GM19468 (cell line): Measurements from ENCODE around the gene NUP160.
"Not testable (repeated sequence)": the region's sequence is repeated elsewhere in the genome, so short reads cannot be mapped to it uniquely, and the experiment has no call there.

Experiments used
- ATAC-seq: cut with Tn5 transposase; IDR thresholded peaks from one replicate; pipeline ENCODE4 v1.9.1; 2021; ENCODE audit warnings: mild to moderate bottlenecking, moderate library complexity, moderate number of reproducible peaks; ENCODE audit not compliant: unreplicated experiment; ENCODE audit errors: extremely low read depth

Gene NUP160

GRCh38 chr11:47819743-47820142 lies 28.4 kb downstream of the NUP160 start:
- ATAC-seq = no peak

- no peak for ATAC-seq
These were observed 47.4 kb downstream of the NUP160 start for GRCh38 chr11:47800759-47801158.

GRCh38 chr11:47797633-47798032 lies 50.5 kb downstream of the NUP160 start:
- ATAC-seq = no peak

GRCh38 chr11:47791774-47792430 lies 56.2 kb downstream of the NUP160 start:
- ATAC-seq = no peak

GRCh38 chr11:47790017-47790416 lies 58.1 kb downstream of the NUP160 start:
- ATAC-seq = not testable (repeated sequence)

GRCh38 chr11:47788181-47788580 lies 60.0 kb downstream of the NUP160 start:
- ATAC-seq = no peak

DNA sequence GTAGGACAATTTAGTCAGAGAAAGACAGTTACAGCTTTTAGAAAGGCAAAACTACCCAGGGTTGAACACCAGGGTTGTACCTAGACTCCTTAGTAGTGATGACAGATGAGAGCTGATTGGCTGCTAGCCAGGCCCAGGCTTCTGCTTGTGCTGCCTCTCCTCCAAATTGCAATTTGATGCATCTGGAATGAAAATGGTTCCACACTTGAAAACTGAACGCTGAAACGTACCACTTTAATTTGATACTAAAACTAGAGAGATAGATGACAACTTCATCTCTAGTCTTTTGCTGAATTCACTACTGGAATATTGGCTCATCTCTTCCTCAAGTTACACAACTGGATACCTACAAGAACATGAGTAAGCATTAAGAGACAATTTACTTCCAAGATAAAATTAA lies 61.8 kb downstream of the NUP160 start:
- ATAC-seq = no peak

DNA sequence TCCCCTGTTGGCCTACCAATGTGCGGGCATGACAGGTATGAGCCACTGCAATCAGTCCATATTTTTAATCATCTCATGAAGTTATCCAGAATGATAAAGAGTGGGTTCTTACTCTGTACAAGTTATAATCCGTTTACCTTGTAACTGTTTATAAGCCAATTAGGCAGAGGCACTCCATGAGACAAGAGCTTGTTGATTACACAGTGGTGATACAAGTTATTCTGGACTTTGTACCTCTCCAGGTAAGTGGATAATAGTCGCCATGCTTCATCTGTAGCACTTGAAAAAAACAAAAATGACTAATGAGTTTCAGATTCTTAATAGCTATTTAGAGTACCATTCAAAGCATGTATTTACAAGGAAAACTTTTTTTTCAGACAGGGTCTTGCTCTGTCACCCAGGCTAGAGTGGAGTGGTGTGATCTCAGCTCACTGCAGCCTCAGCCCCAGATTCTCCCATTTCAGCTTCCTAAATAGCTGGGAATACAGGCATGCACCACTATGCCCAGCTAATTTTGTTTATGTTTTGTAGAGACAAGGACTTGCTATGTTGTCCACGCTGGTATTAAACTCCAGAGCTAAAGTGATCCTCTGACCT lies 63.3 kb downstream of the NUP160 start:
- no peak for ATAC-seq

GRCh38 chr11:47783087-47783610 lies 65.0 kb downstream of the NUP160 start:
- no peak for ATAC-seq

DNA sequence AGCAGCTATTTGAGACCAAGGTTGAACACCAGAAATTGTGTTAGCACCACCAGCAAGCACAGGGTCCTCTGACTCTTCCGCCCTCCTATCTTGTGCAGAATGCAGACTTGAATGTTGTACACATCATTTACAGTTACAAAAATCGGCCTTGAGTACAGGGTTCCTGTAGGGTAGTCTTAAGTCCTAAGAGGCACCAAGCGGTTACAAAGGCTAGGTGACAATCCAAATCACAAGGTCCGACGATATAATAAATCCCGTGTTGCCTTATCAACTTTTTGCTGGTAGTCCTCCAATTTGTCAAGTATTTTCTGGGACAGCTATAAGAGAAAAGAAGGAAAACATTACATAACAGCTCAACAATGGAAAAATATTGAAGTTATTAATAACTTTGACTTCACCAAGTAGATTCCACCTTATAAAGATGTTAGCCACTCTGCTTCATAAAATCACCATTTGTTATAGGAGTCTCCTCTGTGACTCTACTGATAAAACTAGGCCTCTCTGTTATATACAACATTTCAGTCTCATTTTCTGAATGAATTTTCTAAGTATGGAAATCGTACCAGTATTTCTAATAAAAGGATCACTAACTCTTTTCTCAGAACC lies 69.2 kb downstream of the NUP160 start:
- no peak for ATAC-seq

DNA sequence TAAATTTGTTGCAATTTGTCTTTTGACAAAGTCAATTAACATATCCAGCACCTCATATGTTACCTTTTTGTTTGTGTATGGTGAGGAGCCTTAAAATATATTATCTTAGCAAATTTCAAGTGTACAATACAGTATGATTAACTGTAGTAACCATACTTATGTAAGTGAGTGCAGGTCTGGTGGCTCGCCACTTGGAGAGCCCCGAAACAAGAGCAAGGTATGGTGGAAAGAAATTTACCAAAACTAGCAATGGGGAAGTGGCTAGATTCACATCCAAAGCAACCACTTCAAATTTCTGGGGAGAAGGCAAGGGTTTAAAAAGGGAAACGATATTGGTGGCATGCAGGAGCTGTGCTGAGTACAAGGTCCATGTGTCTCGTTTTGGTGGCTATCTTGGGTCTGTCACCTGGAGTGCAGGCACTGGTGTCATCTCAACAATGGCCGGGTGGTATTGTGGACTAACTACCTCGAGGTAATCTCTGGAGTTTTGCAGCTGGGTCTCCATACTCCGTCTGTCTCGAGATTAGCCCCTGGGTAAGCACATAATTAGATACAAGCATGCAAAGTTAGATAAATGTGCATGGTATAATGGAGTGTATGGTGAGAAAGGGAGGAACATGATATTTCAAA lies 72.8 kb downstream of the NUP160 start:
- no peak for ATAC-seq

GRCh38 chr11:47773882-47774281 lies 74.3 kb downstream of the NUP160 start:
- no peak for ATAC-seq

GRCh38 chr11:47769556-47769955 lies 78.6 kb downstream of the NUP160 start:
- not testable (repeated sequence) for ATAC-seq

DNA sequence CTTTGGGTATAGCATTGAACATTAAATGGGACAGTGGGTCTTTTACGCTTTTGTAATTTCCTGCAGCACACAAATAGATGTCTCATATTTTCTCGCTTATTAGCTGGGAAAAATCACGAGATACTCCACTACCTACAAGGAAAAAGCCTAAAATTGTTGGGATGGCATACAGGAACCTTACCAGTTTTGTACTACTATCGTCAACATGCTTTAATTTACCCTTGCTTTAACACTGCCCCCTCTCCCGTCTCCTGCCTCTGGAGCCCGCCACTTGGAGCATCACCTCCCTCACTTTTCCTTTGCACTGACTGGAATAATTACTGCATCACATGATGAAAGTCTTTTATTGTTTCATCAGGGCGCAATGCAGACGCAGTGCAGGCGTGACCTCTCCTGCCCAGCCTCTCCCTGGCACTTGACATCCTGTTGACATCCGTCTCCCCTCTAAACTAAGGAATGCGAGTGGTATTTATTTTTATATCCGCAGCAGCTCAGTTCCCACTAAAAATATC lies 80.0 kb downstream of the NUP160 start:
- no peak for ATAC-seq

DNA sequence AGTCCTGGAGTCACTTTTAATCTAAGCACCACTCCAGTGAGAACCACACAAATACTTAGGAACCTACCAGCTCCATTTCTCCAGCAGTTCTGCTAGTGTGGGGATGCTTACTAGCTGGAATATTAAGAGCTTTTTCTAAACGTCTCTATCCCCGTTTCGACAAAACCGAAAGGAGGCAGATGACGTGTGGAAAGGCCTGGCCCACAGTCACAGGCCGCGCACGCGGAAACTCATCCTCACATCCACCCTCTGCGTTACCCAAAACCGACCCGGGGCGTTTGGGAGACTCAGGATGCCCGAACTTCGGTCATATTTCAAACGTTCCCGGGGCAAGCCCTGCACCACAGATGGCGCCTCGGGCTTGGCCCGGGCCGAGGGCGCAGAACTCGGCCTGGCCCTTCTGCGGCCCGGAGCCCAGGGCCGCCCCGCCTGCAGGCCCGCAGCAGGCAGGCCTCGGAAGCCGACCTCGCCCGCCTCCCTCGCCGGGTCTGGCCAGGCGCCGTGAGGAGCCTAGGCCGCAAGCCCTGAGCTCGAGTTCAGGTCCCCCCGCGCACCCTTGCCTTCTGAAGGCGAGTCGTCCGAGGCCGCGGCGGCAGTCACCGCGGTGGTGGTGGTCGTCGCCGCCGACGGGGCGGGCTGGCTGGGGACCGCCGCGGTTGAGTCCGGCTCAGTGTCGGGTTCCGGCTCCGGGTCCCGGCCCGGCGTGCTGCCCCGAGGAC lies 81.5 kb downstream of the NUP160 start:
- ATAC-seq = peak; percentile 3

- no peak for ATAC-seq
These were observed 83.1 kb downstream of the NUP160 start for GRCh38 chr11:47765086-47765485.

DNA sequence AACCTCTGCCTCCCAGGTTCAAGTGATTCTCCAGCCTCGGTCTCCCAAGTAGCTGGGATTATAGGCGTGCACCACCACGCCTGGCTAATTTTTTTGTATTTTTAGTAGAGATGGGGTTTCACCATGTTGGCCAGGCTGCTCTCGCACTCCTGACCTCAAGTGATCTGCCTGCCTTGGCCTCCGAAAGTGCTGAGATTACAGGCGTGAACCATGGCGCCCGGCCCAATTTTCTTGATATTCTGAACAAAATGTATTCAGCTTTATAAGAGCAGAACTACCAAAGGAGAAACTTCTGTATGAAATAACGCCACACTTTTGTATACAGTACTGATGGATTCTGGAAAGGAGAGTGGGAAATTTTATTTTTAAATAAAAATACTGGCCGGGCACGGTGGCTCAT lies 88.9 kb downstream of the NUP160 start:
- ATAC-seq = not testable (repeated sequence)

DNA sequence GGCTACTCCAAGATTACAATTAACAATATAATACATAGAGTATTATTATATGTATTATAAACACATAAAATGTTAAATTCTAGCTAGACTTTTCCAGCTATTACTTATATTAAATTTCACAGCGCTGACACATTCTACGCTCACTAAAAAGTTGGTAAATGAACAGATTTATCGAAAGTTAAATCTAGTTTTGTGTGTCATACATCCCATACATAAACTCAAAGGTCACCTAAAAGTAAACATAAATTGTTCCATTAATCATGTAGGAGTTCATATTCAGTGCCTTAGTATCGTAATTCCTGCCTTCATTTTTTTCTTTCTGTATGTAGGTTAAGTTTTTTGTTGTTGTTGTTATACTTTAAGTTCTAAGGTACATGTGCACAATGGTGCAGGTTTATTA lies 91.9 kb downstream of the NUP160 start:
- ATAC-seq = no peak

DNA sequence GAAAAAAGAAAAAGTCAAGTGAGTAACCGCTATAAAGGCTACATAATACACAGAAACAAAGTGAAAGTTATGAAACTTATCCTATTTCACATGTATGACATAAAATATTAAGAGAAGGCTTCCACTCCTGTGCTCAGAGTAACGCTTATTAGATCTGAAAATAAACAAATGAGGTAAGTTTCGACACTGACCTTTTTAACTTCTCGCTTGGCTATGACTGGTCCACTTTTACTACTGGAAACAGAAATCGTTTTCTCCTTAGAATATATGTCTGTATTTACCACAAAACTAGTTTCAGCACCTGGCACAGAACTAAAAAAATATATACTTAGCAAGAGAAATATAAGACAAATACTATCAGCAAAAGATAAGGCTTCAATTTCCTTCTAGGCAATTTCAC lies 97.4 kb downstream of the NUP160 start:
- no peak for ATAC-seq

DNA sequence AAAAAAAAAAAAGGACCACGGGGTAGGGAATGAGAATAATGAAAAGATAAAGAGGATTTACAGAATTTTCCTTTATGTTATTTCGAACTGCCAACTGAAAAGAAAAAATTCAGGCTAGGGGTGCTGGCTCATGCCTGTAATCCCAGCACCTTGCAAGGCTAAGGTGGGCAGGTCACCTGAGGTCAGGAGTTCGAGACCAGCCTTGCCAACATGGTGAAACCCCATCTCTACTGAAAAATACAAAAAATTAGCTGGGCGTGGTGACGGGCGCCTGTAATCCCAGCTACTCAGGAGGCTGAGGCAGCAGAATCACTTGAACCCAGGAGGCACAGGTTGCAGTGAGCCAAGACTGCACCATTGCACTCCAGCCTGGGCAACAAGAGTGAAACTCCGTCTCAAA lies 105.7 kb downstream of the NUP160 start:
- ATAC-seq = not testable (repeated sequence)
